ENCODE measurements around the gene UBXN11.

UBXN11 gene

GRCh38 chr1:26286064-26286416, 20.4 kb downstream of the UBXN11 start:
- peaks cover 96% of the 10 kb centered on the region for H3K4me1 Mint-ChIP-seq
- H3K9me3 Mint-ChIP-seq = no peaks in the 10 kb centered on the region
- peaks cover 11% of the 10 kb centered on the region for H3K36me3 Mint-ChIP-seq
- H3K4me3 Mint-ChIP-seq = no peak overlapping the region
- H3K27ac Mint-ChIP-seq = peak overlapping the region; percentile 98
- no peaks in the 10 kb centered on the region for H3K27me3 Mint-ChIP-seq

GRCh38 chr1:26285366-26286063, 20.9 kb downstream of the UBXN11 start:
- Mint-ChIP-seq H3K36me3 (peaks cover 12% of the 10 kb centered on the region), H3K27ac (peak overlapping the region; percentile 98), H3K4me3 (peak overlapping the region; percentile 20), H3K9me3 (no peaks in the 10 kb centered on the region), H3K4me1 (peaks cover 93% of the 10 kb centered on the region), H3K27me3 (no peaks in the 10 kb centered on the region)

- H3K9me3 Mint-ChIP-seq = no peaks in the 10 kb centered on the region
- H3K27me3 Mint-ChIP-seq = no peaks in the 10 kb centered on the region
- peaks cover 12% of the 10 kb centered on the region for H3K36me3 Mint-ChIP-seq
- peak overlapping the region; percentile 98 for H3K27ac Mint-ChIP-seq
- peak overlapping the region; percentile 84 for H3K4me3 Mint-ChIP-seq
- peaks cover 85% of the 10 kb centered on the region for H3K4me1 Mint-ChIP-seq
Measured at GRCh38 chr1:26284597-26285347, 21.7 kb downstream of the UBXN11 start.

- H3K4me3 Mint-ChIP-seq = peak overlapping the region; percentile 84
- H3K4me1 Mint-ChIP-seq = peaks cover 83% of the 10 kb centered on the region
- no peaks in the 10 kb centered on the region for H3K9me3 Mint-ChIP-seq
- H3K27ac Mint-ChIP-seq = peak overlapping the region; percentile 98
- no peaks in the 10 kb centered on the region for H3K27me3 Mint-ChIP-seq
- peaks cover 12% of the 10 kb centered on the region for H3K36me3 Mint-ChIP-seq
Measured at GRCh38 chr1:26283871-26284596, 22.4 kb downstream of the UBXN11 start.

GRCh38 chr1:26283279-26283853, 23.1 kb downstream of the UBXN11 start:
- H3K27me3 Mint-ChIP-seq = no peaks in the 10 kb centered on the region
- peaks cover 15% of the 10 kb centered on the region for H3K36me3 Mint-ChIP-seq
- H3K4me3 Mint-ChIP-seq = peak overlapping the region; percentile 84
- no peaks in the 10 kb centered on the region for H3K9me3 Mint-ChIP-seq
- H3K27ac Mint-ChIP-seq = peak overlapping the region; percentile 98
- H3K4me1 Mint-ChIP-seq = peaks cover 83% of the 10 kb centered on the region

DNA sequence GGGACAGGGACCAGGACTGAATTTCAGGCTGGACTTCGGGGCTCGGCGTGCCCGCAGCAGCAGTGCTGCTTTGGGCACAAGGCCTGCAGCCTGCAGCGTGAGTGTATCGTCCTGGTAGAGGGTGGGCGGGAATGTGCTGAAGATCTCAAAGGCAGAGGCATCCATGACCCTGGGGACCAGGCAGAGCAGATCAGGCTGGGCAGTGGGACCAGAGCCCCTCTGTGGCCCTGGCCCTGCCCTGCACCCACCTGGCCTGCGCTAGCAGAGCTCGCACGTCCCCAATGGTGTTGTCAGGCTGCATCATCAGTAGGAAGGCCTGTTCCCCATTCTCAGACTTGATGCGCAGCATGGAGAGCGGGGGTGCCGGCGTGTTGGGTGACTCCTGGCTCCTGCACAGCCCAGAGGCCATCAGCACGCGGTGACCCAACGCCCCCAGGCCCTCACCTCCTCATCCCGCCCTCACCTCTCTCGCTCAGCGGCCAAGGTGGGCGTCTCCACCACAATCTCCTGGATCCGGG, 24.0 kb downstream of the UBXN11 start:
- H3K4me3 Mint-ChIP-seq = peak overlapping the region; percentile 84
- no peaks in the 10 kb centered on the region for H3K9me3 Mint-ChIP-seq
- H3K27me3 Mint-ChIP-seq = no peaks in the 10 kb centered on the region
- peaks cover 83% of the 10 kb centered on the region for H3K4me1 Mint-ChIP-seq
- H3K36me3 Mint-ChIP-seq = peaks cover 17% of the 10 kb centered on the region
- peak overlapping the region; percentile 98 for H3K27ac Mint-ChIP-seq

GRCh38 chr1:26281971-26282370, 24.5 kb downstream of the UBXN11 start:
- peaks cover 83% of the 10 kb centered on the region for H3K4me1 Mint-ChIP-seq
- H3K36me3 Mint-ChIP-seq = peaks cover 19% of the 10 kb centered on the region
- no peaks in the 10 kb centered on the region for H3K9me3 Mint-ChIP-seq
- H3K27ac Mint-ChIP-seq = peak overlapping the region; percentile 77
- H3K4me3 Mint-ChIP-seq = peak overlapping the region; percentile 87
- H3K27me3 Mint-ChIP-seq = no peaks in the 10 kb centered on the region

DNA sequence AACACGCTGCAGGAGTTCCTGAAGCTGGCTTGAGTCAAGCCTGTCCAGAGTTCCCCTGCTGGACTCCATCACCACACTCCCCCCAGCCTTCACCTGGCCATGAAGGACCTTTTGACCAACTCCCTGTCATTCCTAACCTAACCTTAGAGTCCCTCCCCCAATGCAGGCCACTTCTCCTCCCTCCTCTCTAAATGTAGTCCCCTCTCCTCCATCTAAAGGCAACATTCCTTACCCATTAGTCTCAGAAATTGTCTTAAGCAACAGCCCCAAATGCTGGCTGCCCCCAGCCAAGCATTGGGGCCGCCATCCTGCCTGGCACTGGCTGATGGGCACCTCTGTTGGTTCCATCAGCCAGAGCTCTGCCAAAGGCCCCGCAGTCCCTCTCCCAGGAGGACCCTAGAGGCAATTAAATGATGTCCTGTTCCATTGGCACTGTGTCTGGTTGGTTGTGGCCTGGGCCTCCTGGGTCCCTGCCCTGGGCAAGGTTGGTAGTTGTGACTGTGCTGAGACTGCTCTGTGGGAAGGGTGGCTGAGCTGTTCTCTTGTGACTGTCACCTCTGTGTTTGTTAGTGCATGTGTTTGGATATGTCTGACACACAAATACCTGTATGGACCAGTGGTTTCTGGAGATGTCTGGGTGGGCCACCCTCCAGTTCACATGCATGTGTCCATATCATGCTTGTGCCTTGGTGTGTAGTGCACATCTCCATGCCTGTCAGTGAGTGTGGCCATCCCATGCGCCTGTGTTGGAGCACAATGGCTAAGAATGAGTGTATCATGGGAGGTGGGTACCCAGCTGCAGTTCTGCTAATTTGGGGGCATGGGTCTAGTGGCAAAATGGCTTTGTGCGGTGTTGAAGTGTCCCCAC, 25.1 kb downstream of the UBXN11 start:
- Mint-ChIP-seq H3K4me1 (peaks cover 83% of the 10 kb centered on the region), H3K27ac (peak overlapping the region; percentile 77), H3K27me3 (no peaks in the 10 kb centered on the region), H3K9me3 (no peaks in the 10 kb centered on the region), H3K36me3 (peaks cover 21% of the 10 kb centered on the region), H3K4me3 (peak overlapping the region; percentile 87)

DNA sequence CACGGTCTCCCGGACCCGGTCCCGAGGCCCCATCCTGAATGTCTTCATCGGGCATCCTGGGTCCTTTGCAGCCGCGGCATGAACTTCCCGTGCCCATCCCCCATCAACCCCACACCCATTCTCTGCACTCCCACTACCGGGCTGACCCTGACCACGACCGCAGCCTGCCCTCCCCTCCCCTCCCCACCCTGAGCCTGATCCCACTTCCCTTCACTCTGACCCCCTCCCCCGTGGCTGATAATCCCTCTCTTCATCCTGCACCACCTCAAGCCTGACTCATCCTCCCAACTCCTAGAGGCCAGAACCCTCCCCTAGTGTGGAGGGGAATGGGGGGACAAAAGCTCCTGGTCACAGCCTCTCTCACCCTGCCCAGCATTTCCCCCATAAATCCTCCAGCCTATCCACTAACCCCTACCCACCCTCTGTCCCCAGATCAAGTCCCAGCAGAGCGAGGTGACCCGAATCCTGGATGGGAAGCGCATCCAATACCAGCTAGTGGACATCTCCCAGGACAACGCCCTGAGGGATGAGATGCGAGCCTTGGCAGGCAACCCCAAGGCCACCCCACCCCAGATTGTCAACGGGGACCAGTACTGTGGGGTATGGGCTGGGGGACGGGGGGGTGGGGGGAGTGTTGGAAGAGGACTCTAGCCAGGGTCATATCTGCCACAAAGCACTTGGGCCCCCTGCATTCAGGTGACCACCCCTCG, 25.9 kb downstream of the UBXN11 start:
- peak overlapping the region; percentile 94 for H3K4me3 Mint-ChIP-seq
- peaks cover 21% of the 10 kb centered on the region for H3K36me3 Mint-ChIP-seq
- no peaks in the 10 kb centered on the region for H3K9me3 Mint-ChIP-seq
- H3K27ac Mint-ChIP-seq = peak overlapping the region; percentile 77
- peaks cover 85% of the 10 kb centered on the region for H3K4me1 Mint-ChIP-seq
- H3K27me3 Mint-ChIP-seq = no peaks in the 10 kb centered on the region

GRCh38 chr1:26279456-26280332, 26.7 kb downstream of the UBXN11 start, which contains the start of gene SH3BGRL3:
Gene SH3BGRL3, plus strand, starts transcription at chr1:26280086. Its CDS starts 70 bp downstream, at chr1:26280156.
- H3K4me1 Mint-ChIP-seq = peaks cover 80% of the 10 kb centered on the region

GRCh38 chr1:26278724-26279455, 27.5 kb downstream of the UBXN11 start:
- H3K4me3 Mint-ChIP-seq = peak overlapping the region; percentile 94
- no peaks in the 10 kb centered on the region for H3K27me3 Mint-ChIP-seq
- peaks cover 22% of the 10 kb centered on the region for H3K36me3 Mint-ChIP-seq
- no peaks in the 10 kb centered on the region for H3K9me3 Mint-ChIP-seq
- H3K4me1 Mint-ChIP-seq = peaks cover 76% of the 10 kb centered on the region
- H3K27ac Mint-ChIP-seq = peak overlapping the region; percentile 99

More at GRCh38 chr1:26279456-26280332, 26.7 kb downstream of the UBXN11 start, which contains the start of gene SH3BGRL3:
- peak within 1 kb of the TSS; percentile 99 for H3K27ac Mint-ChIP-seq
- peak within 1 kb of the TSS; percentile 94 for H3K4me3 Mint-ChIP-seq
- H3K27me3 Mint-ChIP-seq = no peaks in the 10 kb centered on the region
- no peaks in the 10 kb centered on the region for H3K9me3 Mint-ChIP-seq
- peaks cover 20% of the 10 kb centered on the region for H3K36me3 Mint-ChIP-seq

DNA sequence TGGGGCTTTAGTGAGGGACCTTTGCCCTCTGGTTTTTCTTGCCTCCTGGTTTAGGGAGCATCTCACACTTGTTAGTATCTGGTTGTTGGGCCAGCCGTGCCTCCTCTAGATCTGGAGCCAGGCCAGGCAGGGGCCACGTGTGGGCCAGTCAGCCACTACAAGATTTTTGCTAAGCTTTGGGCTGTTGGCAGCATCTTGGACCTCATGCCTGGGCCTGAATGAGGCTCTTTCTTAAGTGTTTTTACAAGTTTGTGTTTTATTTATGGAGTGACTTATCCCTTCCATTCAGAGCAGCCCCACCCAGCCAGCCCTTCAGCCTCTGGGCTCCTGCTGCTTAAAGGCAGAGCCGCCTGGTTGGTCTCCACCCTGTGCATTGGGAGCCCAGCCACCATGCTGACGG, 28.1 kb downstream of the UBXN11 start:
- H3K4me3 Mint-ChIP-seq = peak overlapping the region; percentile 34
- no peaks in the 10 kb centered on the region for H3K9me3 Mint-ChIP-seq
- peaks cover 21% of the 10 kb centered on the region for H3K36me3 Mint-ChIP-seq
- H3K27ac Mint-ChIP-seq = peak overlapping the region; percentile 99
- H3K4me1 Mint-ChIP-seq = peaks cover 70% of the 10 kb centered on the region
- H3K27me3 Mint-ChIP-seq = no peaks in the 10 kb centered on the region

DNA sequence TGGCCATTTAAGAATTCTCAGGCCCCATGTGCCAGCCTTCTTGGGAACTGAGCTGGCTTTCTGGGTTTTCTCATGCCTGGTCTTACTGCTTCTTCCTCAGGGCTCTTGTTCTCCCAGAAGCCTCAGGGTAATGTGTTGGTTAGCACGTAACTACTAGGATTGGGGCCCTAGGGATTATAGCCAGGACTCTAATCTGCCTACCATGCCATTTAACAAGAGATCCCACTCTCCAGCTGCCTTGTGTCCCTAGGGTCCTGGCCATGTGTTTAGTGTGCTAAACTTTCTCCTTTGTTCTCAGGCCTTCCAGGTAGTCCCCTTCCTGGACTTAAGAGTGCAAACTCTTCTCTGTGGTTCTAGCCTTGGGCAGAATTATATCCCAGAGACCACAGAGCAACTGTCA, 28.7 kb downstream of the UBXN11 start:
- no peaks in the 10 kb centered on the region for H3K27me3 Mint-ChIP-seq
- no peak overlapping the region for H3K4me3 Mint-ChIP-seq
- H3K36me3 Mint-ChIP-seq = peaks cover 23% of the 10 kb centered on the region
- H3K27ac Mint-ChIP-seq = peak overlapping the region; percentile 52
- H3K4me1 Mint-ChIP-seq = peaks cover 64% of the 10 kb centered on the region
- no peaks in the 10 kb centered on the region for H3K9me3 Mint-ChIP-seq

Data from activated naive CD4-positive, alpha-beta T cell treated with anti-CD3 and anti-CD28 coated beads, Interleukin-2, amount 50 U/mL, for 24 hours (primary cell).